H1 (cell line): ENCODE measurements around the gene PRKCH. TPM values are rescaled to one million over a fixed set of nuclear protein-coding genes. Genes with fewer than 3 reads are reported as not detected.

Experiments used
- CTCF ChIA-PET: fragments of 300-600 bp; sonication (Branson Sonifier 250); formaldehyde crosslinking; loops from one replicate; lab custom pipeline; 2021; ENCODE audit not compliant: partially characterized antibody; lab: Charles Lee
- POLR2A ChIA-PET: fragments of 300-600 bp; sonication (Branson Sonifier 250); formaldehyde crosslinking; loops from one replicate; lab custom pipeline; 2021; ENCODE audit warnings: inconsistent platforms; ENCODE audit not compliant: partially characterized antibody; lab: Charles Lee
- DNase-seq, 2 experiments: peaks; one replicate each; pipeline versions ENCODE4 v3.0.0 to v3.0.0-alpha.2; 2010 to 2022; ENCODE audit warnings: low spot score in 2 of 2, low read depth in 1 of 2, mixed read lengths in 1 of 2
- FAIRE-seq: peaks from 2 replicates; lab custom pipeline; 2011; peaks lifted over from hg19 to GRCh38; lab: Jason Lieb, UNC
- H2AFZ ChIP-seq: 2 replicates; pipeline ENCODE4 v1.8.1; 2012; ENCODE audit warnings: low read length, inconsistent platforms
- H2AK5ac ChIP-seq: 2 replicates; pipeline ENCODE4 v1.6.1; 2013; ENCODE audit warnings: low read depth, low read length
- H2BK120ac ChIP-seq: replicated peaks from 2 replicates; pipeline ENCODE3; 2013; ENCODE audit warnings: low read depth, low read length, inconsistent platforms
- H2BK12ac ChIP-seq: 2 replicates; pipeline ENCODE4 v1.6.1; 2013; ENCODE audit warnings: low read depth, low read length
- H2BK15ac ChIP-seq: 2 replicates; pipeline ENCODE4 v1.6.1; 2013; ENCODE audit warnings: low read length
- H2BK20ac ChIP-seq: 2 replicates; pipeline ENCODE4 v1.6.1; 2013; ENCODE audit warnings: low read length
- H2BK5ac ChIP-seq: 2 replicates; pipeline ENCODE4 v1.6.1; 2013; ENCODE audit warnings: low read depth, low read length
- H3K14ac ChIP-seq: 2 replicates; pipeline ENCODE4 v1.6.1; 2013; ENCODE audit warnings: inconsistent platforms; ENCODE audit not compliant: insufficient read length
- H3K18ac ChIP-seq: 2 replicates; pipeline ENCODE4 v1.6.1; 2013; ENCODE audit warnings: low read length; ENCODE audit errors: extremely low read depth
- H3K23ac ChIP-seq: 2 replicates; pipeline ENCODE4 v1.6.1; 2013; ENCODE audit warnings: inconsistent platforms; ENCODE audit not compliant: insufficient read length
- H3K23me2 ChIP-seq: 2 replicates; pipeline ENCODE4 v1.6.1; 2013; ENCODE audit warnings: low read depth, low read length
- H3K27ac ChIP-seq: 2 replicates; pipeline ENCODE4 v1.6.1; 2011; ENCODE audit warnings: low read depth, low read length, inconsistent platforms
- H3K27me3 ChIP-seq, 4 experiments: replicated peaks in 1 of 4; 1 replicate in 1 of 4; 2 replicates in 3 of 4; pipeline versions ENCODE4 v1.6.1 to v1.8.1; 2011 to 2013; ENCODE audit warnings: low read length in 3 of 4, mild to moderate bottlenecking in 3 of 4, inconsistent platforms in 2 of 4, mixed read lengths in 2 of 4, moderate library complexity in 1 of 4; ENCODE audit not compliant: control insufficient read depth in 3 of 4, insufficient read depth in 3 of 4; ENCODE audit errors: extremely low read depth in 1 of 4
- H3K36me3 ChIP-seq, 4 experiments: 2 replicates each; pipeline versions ENCODE4 v1.6.1 to v1.8.1; 2011 to 2013; ENCODE audit warnings: mild to moderate bottlenecking in 4 of 4, low read length in 3 of 4, moderate library complexity in 2 of 4, control low read depth in 1 of 4, inconsistent platforms in 1 of 4; ENCODE audit not compliant: insufficient read depth in 4 of 4, control insufficient read depth in 2 of 4
- H3K4ac ChIP-seq: replicated peaks from 2 replicates; pipeline ENCODE3; 2013; ENCODE audit warnings: low read length, low read depth, mixed read lengths, inconsistent platforms; ENCODE audit not compliant: insufficient read length
- H3K4me1 ChIP-seq, 4 experiments: replicated peaks in 1 of 4; 1 replicate in 1 of 4; 2 replicates in 3 of 4; pipeline versions ENCODE4 v1.6.1 to v1.8.1; 2011 to 2013; ENCODE audit warnings: low read length in 3 of 4, inconsistent platforms in 2 of 4, mixed read lengths in 1 of 4; ENCODE audit not compliant: insufficient read depth in 4 of 4, control insufficient read depth in 3 of 4
- H3K4me2 ChIP-seq, 2 experiments: 2 replicates each; pipeline versions ENCODE4 v1.6.1 to v1.8.1; 2011 to 2013; ENCODE audit warnings: low read depth in 2 of 2, low read length in 2 of 2, control low read depth in 1 of 2, inconsistent platforms in 1 of 2, mild to moderate bottlenecking in 1 of 2; ENCODE audit not compliant: insufficient read depth in 1 of 2
- H3K4me3 ChIP-seq, 4 experiments: fragments of 200-600, 300-600 bp in 1 of 4; sonication (generic), shearing (Covaris generic), sonication (Bioruptor Twin) in 1 of 4; 2 replicates each; pipeline versions ENCODE4 v1.5.1 to v1.8.1; 2011 to 2016; ENCODE audit warnings: low read length in 4 of 4, low read depth in 3 of 4, control low read depth in 2 of 4, inconsistent platforms in 2 of 4, mild to moderate bottlenecking in 2 of 4, mixed read lengths in 1 of 4, moderate library complexity in 1 of 4; ENCODE audit not compliant: insufficient read depth in 2 of 4; ENCODE audit errors: extremely low read depth in 1 of 4
- H3K56ac ChIP-seq: replicated peaks from 2 replicates; pipeline ENCODE3; 2013; ENCODE audit warnings: low read depth, mild to moderate bottlenecking, mixed read lengths, low read length, inconsistent platforms; ENCODE audit not compliant: insufficient read length
- H3K79me1 ChIP-seq: 2 replicates; pipeline ENCODE4 v1.6.1; 2013; ENCODE audit warnings: low read depth, low read length, control low read depth
- H3K79me2 ChIP-seq, 2 experiments: 2 replicates each; pipeline versions ENCODE4 v1.6.1 to v1.8.1; 2012 to 2013; ENCODE audit warnings: low read length in 2 of 2, mild to moderate bottlenecking in 2 of 2, inconsistent platforms in 1 of 2; ENCODE audit not compliant: insufficient read depth in 2 of 2, control insufficient read depth in 1 of 2
- H3K9ac ChIP-seq, 4 experiments: replicated peaks in 1 of 4; 1 replicate in 1 of 4; 2 replicates in 3 of 4; pipeline versions ENCODE4 v1.6.1 to v1.8.1; 2011 to 2013; ENCODE audit warnings: low read depth in 3 of 4, low read length in 3 of 4, control low read depth in 2 of 4, mild to moderate bottlenecking in 2 of 4, moderate library complexity in 2 of 4, inconsistent platforms in 1 of 4; ENCODE audit errors: extremely low read depth in 1 of 4
- H3K9me3 ChIP-seq, 2 experiments: 2 replicates each; pipeline versions ENCODE4 v1.6.1 to v1.8.1; 2012 to 2013; ENCODE audit warnings: mild to moderate bottlenecking in 2 of 2, moderate library complexity in 2 of 2, control low read depth in 1 of 2, inconsistent platforms in 1 of 2, low read depth in 1 of 2, low read length in 1 of 2, mixed read lengths in 1 of 2; ENCODE audit not compliant: insufficient read depth in 2 of 2
- H4K20me1 ChIP-seq, 2 experiments: replicated peaks in 1 of 2; 2 replicates each; pipeline versions ENCODE3 to v1.8.1; 2011 to 2013; ENCODE audit warnings: inconsistent platforms in 2 of 2, low read length in 2 of 2, mild to moderate bottlenecking in 1 of 2; ENCODE audit not compliant: insufficient read depth in 2 of 2, control insufficient read depth in 1 of 2
- H4K5ac ChIP-seq: 2 replicates; pipeline ENCODE4 v1.6.1; 2013; ENCODE audit warnings: low read length, low read depth, mixed read lengths, inconsistent platforms; ENCODE audit not compliant: insufficient read length
- H4K8ac ChIP-seq: 2 replicates; pipeline ENCODE4 v1.8.0; 2013; ENCODE audit warnings: mild to moderate bottlenecking, moderate library complexity, low read length, inconsistent platforms; ENCODE audit not compliant: insufficient read depth; ENCODE audit errors: extremely low read depth
- H4K91ac ChIP-seq: replicated peaks from 2 replicates; pipeline ENCODE3; 2013; ENCODE audit warnings: low read length, mixed read lengths, inconsistent platforms; ENCODE audit not compliant: insufficient read length
- EZH2 ChIP-seq: fragments of 200-600 bp; sonication (generic); IDR thresholded peaks from 2 replicates; pipeline ENCODE4 v1.7.1; 2012; ENCODE audit warnings: low read depth, mild to moderate bottlenecking, moderate library complexity, low read length, inconsistent platforms; ENCODE audit not compliant: severe bottlenecking
- MAFK ChIP-seq: IDR thresholded peaks from 2 replicates; pipeline ENCODE4 v1.6.1; 2012; ENCODE audit warnings: low read depth, mild to moderate bottlenecking, improper control_type of control experiment, low read length
- POU5F1 ChIP-seq: IDR thresholded peaks from 2 replicates; pipeline ENCODE4 v1.6.1; 2011; ENCODE audit warnings: low read depth, mild to moderate bottlenecking, low read length, moderate library complexity
- RBBP5 ChIP-seq: IDR thresholded peaks from 2 replicates; pipeline ENCODE4 v1.7.1; 2012; ENCODE audit warnings: low read depth, mild to moderate bottlenecking, inconsistent platforms, low read length, moderate library complexity, borderline replicate concordance
- SUZ12 ChIP-seq: fragments of 200-600 bp; sonication (generic); IDR thresholded peaks from 2 replicates; pipeline ENCODE4 v1.6.1; 2012; ENCODE audit warnings: mild to moderate bottlenecking, inconsistent platforms, low read length, moderate library complexity, mixed read lengths
- WGBS, 2 experiments: shearing (Covaris generic) in 1 of 2; methylation state at CpG; one replicate each; pipeline versions ENCODE4 v1.1.6 to v1.1.7; 2013 to 2015; ENCODE audit warnings: low lambda C conversion rate in 2 of 2, mixed read lengths in 2 of 2, inconsistent platforms in 1 of 2, low coverage in 1 of 2, missing lambda C conversion rate in 1 of 2; ENCODE audit not compliant: insufficient replicate concordance in 2 of 2, insufficient coverage in 1 of 2, insufficient read length in 1 of 2; ENCODE audit errors: extremely low coverage in 1 of 2, missing lambda C conversion rate in 1 of 2; 5-methylcytosine and 5-hydroxymethylcytosine counted together
- polyA plus RNA-seq, 7 experiments: library from polyadenylated mRNA; depleted of rRNA in 3 of 7; stranded (reverse) in 5 of 7; unstranded in 2 of 7; fragments of >200 nt in 5 of 7; fragments of 200-250 nt in 2 of 7; gene quantifications; 1 replicate in 5 of 7; 2 replicates in 1 of 7; 4 replicates in 1 of 7; pipeline versions ENCODE4 v1.2.1 to v1.2.3, GENCODE V29; 2011 to 2013; ENCODE audit warnings: missing spikeins in 2 of 7, mixed read lengths in 2 of 7
- total RNA-seq: library from RNA; stranded (reverse); fragmentation: NEBNext Ultra II Directional; extraction: Animal tissue kit (Norgen Biotek cat#: 25700); gene quantifications from 2 replicates; pipeline ENCODE4 v1.2.1, GENCODE V29; 2021

Gene PRKCH
- total and polyA plus RNA-seq, 2 of the 8 experiments (the other 6 are each of a cell fraction or from before 2014, with no cell fraction given): 6.4 to 7.0 TPM

GRCh38 chr14:61322799-61323290 lies 1.5 kb downstream of the PRKCH start:
- CTCF ChIA-PET: interaction anchor here (0.6 to 2.1 kb wide), 4 partner anchors 25 to 515 kb away, joined by 3 to 4 read pairs (median 4); no protein-coding TSS in a partner anchor
- Histone ChIP-seq H3K27ac (no peak overlapping the region), H3K4me2 (peak overlapping the region; percentile 92 to 99), H2AK5ac (peak overlapping the region; percentile 57; the same call in 1 of the 2 replicates), H2AFZ (no peak overlapping the region; the same call in 1 of the 2 replicates), H2BK15ac (0 out of 2 replicates have a peak overlapping the region, but pooled peaks have one; percentile 93), H3K23ac (no peak overlapping the region), H3K4me1 (peaks cover 0 to 12% (median 8%) of the 10 kb centered on the region in 4 experiments; a peak in 6 of 7 replicates), H3K14ac (no peak overlapping the region), H4K8ac (no peak overlapping the region; the same call in 1 of the 2 replicates), H3K9ac (peak overlapping the region in 1 of 4 experiments; percentile 1; a peak in 2 of 7 replicates), H3K56ac (no peak overlapping the region), H2BK20ac (no peak overlapping the region), H3K27me3 (peaks cover 9 to 29% (median 23%) of the 10 kb centered on the region in 4 experiments), H3K18ac (no peak overlapping the region), H3K36me3 (no peaks in the 10 kb centered on the region), H4K5ac (no peak overlapping the region), H2BK5ac (no peak overlapping the region), H3K9me3 (peaks cover 0 to 4% of the 10 kb centered on the region in 2 experiments; a peak in 1 of 4 replicates)
- no peak for DNase-seq
- TF ChIP-seq SUZ12: peak; percentile 48; the same call in 1 of the 2 replicates
- peak; percentile 35 for TF ChIP-seq EZH2
- TF ChIP-seq RBBP5: 0 out of 2 replicates have a peak, but pooled peaks have one; percentile 28
- TF ChIP-seq POU5F1: no peak
- no peak for TF ChIP-seq MAFK
- TF ChIP-seq, all 59 proteins: peak for 3
- no peak overlapping the region for H2BK120ac ChIP-seq
- FAIRE-seq: no peak
- H3K4me3 ChIP-seq: peak overlapping the region; percentile 53 to 77 (median 64)
- H3K79me2 ChIP-seq: no peaks in the 10 kb centered on the region
- peaks cover 15% of the 10 kb centered on the region; the same call in 1 of the 2 replicates for H3K23me2 ChIP-seq
- H2BK12ac ChIP-seq: 0 out of 2 replicates have a peak overlapping the region, but pooled peaks have one; percentile 52
- 43% methylated on average over 13 of the region's 13 CpGs; no CpG with 5 or more reads in 1 of the 2 experiments for WGBS, 2 experiments
- POLR2A ChIA-PET: interaction anchor here (1.2 kb wide), 1 partner anchor 25 kb away, joined by 4 read pairs; no protein-coding TSS in a partner anchor
- no peaks in the 10 kb centered on the region for H3K79me1 ChIP-seq
- H3K4ac ChIP-seq: no peak overlapping the region
- H4K20me1 ChIP-seq: no peaks in the 10 kb centered on the region
- no peak overlapping the region for H4K91ac ChIP-seq
